PFSK-1 (cell line): ENCODE data around the gene MFF.
"Not testable (repeated sequence)": the region's sequence is repeated elsewhere in the genome, so short reads cannot be mapped to it uniquely, and the experiment has no call there.

Experiments
- FOXP2 ChIP-seq: optimal IDR thresholded peaks from 2 replicates; pipeline ENCODE3; 2011; ENCODE audit warnings: borderline replicate concordance, control low read depth, inconsistent platforms; ENCODE audit not compliant: insufficient read depth; ENCODE audit errors: extremely low read length, extremely low read depth
- POLR2AphosphoS5 ChIP-seq: IDR thresholded peaks from 2 replicates; pipeline ENCODE4 v1.6.1; 2012; ENCODE audit warnings: low read depth, mild to moderate bottlenecking, control low read depth, low read length, moderate library complexity
- REST ChIP-seq, 2 experiments: IDR thresholded peaks; 2 replicates each; pipeline versions ENCODE4 v1.6.1 to v1.8.0; 2011 to 2012; ENCODE audit warnings: low read depth in 2 of 2, low read length in 2 of 2, control low read depth in 1 of 2, inconsistent platforms in 1 of 2, mild to moderate bottlenecking in 1 of 2, moderate library complexity in 1 of 2; ENCODE audit not compliant: insufficient read depth in 1 of 2
- SIN3A ChIP-seq: IDR thresholded peaks from 2 replicates; pipeline ENCODE4 v1.6.1; 2012; ENCODE audit warnings: mild to moderate bottlenecking, low read length, moderate library complexity, borderline replicate concordance; ENCODE audit not compliant: insufficient read depth
- TAF1 ChIP-seq: IDR thresholded peaks from 2 replicates; pipeline ENCODE4 v1.6.1; 2012; ENCODE audit warnings: low read length, control low read depth, borderline replicate concordance; ENCODE audit not compliant: insufficient read depth

The MFF gene

DNA sequence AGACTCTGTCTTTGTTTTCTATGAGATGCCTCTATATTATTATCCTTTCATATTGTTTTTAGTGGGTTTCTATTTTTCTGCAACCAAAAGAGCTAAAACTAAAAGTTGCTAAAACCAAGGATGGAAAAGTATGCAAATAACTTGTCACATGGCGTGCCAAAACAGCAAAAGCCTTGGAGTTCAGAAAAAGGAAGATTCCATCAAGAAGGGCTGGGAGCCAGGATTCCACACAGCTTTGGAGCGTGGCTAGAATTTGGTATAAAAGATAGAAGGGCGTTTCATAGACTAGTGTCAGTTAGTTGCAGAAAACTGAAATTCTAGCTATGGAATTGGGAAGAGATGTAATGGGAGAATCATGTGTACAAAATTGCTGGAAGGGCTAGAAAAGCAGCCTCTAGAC, 58.6 kb downstream of the MFF start:
- no peak for TF ChIP-seq SIN3A
- TF ChIP-seq FOXP2: no peak
- no peak for TF ChIP-seq TAF1
- TF ChIP-seq REST (IDR thresholded peaks at IDR 0.05; ENCODE audit: insufficient read depth in 1 of 2, low read depth in 2 of 2, low read length in 2 of 2): no peak
- TF ChIP-seq POLR2AphosphoS5: no peak

- TF ChIP-seq SIN3A: no peak
- TF ChIP-seq FOXP2: no peak
- TF ChIP-seq TAF1: no peak
- no peak for TF ChIP-seq POLR2AphosphoS5
- TF ChIP-seq REST (IDR thresholded peaks at IDR 0.05; ENCODE audit: insufficient read depth in 1 of 2, low read depth in 2 of 2, low read length in 2 of 2): no peak
Measured at GRCh38 chr2:227386630-227387029, 61.6 kb downstream of the MFF start.

- not testable (repeated sequence) for TF ChIP-seq FOXP2, TAF1, POLR2AphosphoS5
Measured at GRCh38 chr2:227387583-227387982, 62.5 kb downstream of the MFF start, which contains the start of gene SCYGR1. TSS of gene SCYGR1 (minus strand) at chr2:227387949. CDS start at chr2:227387949, 0 bp downstream.

DNA sequence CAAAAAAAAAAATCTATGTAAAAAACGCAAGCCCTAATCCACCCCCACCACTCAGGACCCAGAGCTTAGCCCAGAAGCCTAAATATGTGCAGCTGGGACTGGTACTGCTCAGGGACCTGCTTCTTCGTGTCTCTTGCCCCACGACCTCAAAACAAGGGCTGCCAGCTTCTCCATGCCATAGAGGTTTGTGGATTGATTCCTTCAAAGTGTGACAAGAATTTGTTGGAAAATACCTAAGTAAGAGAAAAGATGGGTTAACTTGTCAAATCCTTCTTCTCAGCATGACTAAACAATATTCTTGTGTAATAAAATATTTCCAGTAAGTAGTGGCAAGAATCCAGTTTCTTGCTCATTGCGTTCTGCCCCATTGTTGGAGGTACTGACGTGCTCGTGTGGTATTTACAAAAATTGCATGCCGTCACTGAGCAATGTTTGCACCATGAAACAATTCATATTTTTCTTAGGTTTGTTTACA, 63.5 kb downstream of the MFF start:
- no peak for TF ChIP-seq REST (IDR thresholded peaks at IDR 0.05; ENCODE audit: insufficient read depth in 1 of 2, low read depth in 2 of 2, low read length in 2 of 2)
- TF ChIP-seq POLR2AphosphoS5: no peak
- no peak for TF ChIP-seq TAF1
- TF ChIP-seq FOXP2: no peak
- no peak for TF ChIP-seq SIN3A

GRCh38 chr2:227389231-227389630, 64.2 kb downstream of the MFF start:
- TF ChIP-seq REST (IDR thresholded peaks at IDR 0.05; ENCODE audit: insufficient read depth in 1 of 2, low read depth in 2 of 2, low read length in 2 of 2) (no peak), SIN3A (no peak), FOXP2 (no peak), TAF1 (no peak), POLR2AphosphoS5 (no peak)
